Hair follicular keratinocyte (primary cell): ENCODE data around the gene COL9A1. TPM values are rescaled to one million over a fixed set of nuclear protein-coding genes. Genes with fewer than 3 reads are reported as not detected.

Experiments used
- total RNA-seq: library from RNA; depleted of rRNA; stranded (reverse); fragments of >200 nt; gene quantifications from 2 replicates; pipeline ENCODE4 v1.2.3, GENCODE V29; 2015

Gene COL9A1
- not detected in 2 replicates for total RNA-seq

DNA sequence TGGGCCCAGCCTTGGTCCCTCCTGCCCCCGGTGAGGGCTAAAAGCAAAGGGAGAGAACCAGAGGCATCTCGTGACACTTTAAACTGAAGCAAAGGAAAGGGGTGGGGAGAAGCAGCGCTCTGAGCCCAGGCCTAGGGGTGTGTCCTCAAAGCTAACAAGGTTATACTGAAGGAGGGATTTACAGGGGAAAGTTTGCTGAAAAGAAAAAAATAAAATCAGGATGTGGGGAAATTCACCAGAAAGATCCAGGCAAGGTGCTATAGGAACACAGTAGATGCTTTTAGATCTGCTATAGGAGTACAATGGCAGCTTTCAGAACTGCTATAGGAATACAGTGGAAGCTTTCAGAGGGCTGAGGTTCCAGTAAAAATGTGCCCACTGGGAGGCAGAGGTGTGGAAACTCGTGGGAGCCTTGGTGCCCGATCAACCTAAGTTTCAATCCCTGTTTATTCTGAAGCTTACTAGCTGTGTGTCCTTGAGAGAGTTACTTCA lies at the start of gene COL9A1:
COL9A1 (minus strand) TSS at position 51 of the 492 bp plus-strand sequence. CDS start 160 bp downstream, outside the sequence.

Other genes starting within 250 kb of the COL9A1 start
- 15.9 and 16.6 TPM in 2 replicates for gene FAM135A, start 110.4 kb upstream of the COL9A1 start, total RNA-seq